GM21825 (cell line): ENCODE data around the gene CTRL.
"Not testable (repeated sequence)": the region's sequence is repeated elsewhere in the genome, so short reads cannot be mapped to it uniquely, and the experiment has no call there.

Experiments used
- ATAC-seq: cut with Tn5 transposase; IDR thresholded peaks from one replicate; pipeline ENCODE4 v1.9.1; 2021; ENCODE audit warnings: mild to moderate bottlenecking, moderate library complexity; ENCODE audit not compliant: unreplicated experiment

CTRL gene

DNA sequence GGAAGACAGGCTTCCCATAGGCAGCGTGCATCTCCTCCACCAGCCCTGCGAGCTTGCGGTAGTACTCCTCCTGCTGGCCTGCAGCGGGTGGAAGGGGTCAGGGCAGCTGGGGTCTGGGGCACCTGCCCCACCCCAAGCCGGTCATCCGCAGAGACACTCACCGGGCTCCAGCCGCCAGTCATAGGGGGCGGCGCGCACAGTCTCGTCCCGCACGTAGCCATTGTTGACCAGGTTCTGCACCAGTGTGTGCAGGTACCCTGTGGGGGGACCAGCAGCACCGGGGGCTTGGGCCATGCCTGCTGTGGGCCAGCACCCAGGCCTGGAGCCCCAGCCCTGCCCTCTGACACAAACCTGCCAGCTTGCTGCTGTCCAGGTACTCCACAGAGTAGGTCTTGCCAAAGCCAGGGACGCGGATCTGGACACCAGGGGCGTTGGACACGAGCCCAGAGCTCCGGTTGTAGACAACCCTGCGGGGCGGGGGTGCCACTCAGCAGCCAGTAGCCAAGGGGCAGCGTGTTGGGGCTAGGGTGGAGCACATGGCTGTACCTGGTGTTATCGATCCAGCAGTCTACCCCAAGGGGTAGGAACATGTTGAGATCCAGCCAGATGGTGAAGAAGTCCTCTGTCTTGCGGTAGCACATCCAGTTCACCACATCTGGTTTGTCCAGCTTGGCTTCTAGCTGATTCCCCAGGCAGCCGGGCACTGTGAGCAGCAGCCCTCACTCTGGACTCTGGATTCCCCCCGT is 11.0 kb upstream of the CTRL start:
- no peak for ATAC-seq

DNA sequence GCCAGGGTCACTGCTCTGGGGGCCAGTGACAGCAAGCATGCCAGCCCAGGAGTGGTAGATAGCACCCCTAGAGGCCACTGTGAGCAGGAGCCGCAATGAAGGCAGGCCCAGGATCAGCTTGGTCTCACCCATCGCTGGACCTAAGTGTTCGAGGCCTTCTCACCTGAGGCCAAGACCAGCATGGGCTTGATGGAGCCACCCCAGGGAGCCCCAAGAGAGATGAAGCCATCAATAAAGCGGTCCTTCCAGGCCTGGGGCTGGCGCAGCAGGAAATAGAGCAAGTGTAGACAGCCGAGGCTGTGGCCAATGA is 10.5 kb upstream of the CTRL start:
- ATAC-seq, result no peak

- ATAC-seq, result no peak
Observed at GRCh38 chr16:67941469-67942199, 10.0 kb upstream of the CTRL start.

GRCh38 chr16:67940446-67941089 is 8.9 kb upstream of the CTRL start:
- no peak for ATAC-seq

GRCh38 chr16:67939507-67940445 is 8.1 kb upstream of the CTRL start:
- no peak for ATAC-seq

DNA sequence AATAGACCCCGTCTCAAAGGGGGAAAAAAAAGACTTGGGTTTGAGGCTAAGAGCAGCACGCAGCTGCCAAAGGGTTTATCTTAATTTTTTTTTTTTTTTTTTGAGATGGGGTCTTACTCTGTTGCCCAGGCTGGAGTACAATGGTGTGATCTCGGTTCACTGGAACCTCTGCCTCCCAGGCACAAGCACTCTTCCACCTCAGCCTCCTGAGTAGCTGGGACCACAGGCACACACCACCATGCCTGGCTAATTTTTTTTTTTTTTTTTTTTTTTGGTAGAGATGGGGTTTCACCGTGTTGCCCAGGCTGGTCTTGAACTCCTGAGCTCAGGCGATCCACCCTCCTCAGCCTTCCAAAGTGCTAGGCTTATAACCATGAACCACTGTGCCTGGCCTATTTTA is 6.1 kb upstream of the CTRL start:
- ATAC-seq, result not testable (repeated sequence)

- ATAC-seq, result peak; percentile 54
Observed at GRCh38 chr16:67936880-67937605, 5.4 kb upstream of the CTRL start.

- ATAC-seq, result peak; percentile 3
Observed at GRCh38 chr16:67936124-67936879, 4.6 kb upstream of the CTRL start, which contains the start of gene PSMB10. Gene PSMB10, minus strand, starts transcription at chr16:67936850. Its CDS starts 101 bp downstream, at chr16:67936749.

DNA sequence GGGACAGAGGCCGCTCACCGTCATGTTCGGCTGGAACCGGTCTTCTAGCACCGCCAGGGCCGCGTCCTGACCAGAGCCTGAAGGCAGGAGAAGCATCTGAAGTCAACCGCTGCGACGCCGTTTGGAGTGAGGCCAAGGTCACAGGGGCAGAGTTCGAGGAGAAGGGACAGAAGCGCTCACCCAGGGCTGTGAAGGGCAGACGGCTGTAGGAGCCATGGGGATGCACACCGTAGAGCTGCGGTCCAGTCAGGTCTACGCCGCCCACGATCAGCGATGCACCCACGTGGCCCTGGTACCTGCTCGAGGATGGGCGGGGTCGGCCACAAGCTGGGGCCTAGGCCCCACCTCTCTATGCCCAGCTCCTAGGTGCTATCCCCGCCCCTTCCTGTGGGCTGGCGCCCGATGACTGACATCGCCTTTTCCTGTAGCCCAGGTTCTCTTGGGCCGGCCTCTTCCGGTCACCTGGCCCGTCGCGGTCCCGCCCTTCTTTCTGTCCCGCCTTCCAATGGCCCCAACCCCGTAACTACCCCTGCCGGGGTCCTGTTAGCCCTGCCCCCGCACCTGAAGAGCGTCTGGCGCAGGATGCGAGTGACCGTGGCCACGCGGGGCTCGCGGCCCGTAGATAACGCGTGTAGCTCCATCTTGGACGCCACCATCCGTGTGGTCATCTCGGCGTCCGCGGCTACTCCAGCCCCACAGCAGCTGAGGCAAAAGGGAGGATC is 3.9 kb upstream of the CTRL start:
- ATAC-seq, result peak; percentile 83

DNA sequence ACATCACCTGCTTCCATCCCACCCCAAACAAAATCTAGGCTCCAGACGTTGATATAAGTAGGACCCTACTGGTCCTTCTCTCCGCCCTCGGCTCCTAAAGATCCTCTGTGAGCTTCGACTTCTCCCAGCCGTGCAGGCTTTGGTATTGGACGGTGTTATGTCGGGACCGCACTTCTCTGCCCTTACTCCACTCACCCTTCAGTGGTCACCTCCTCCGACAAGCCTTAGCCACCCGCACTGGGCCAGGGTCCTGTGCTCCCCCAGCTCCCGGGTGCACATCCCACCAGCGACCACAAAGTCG is 3.4 kb upstream of the CTRL start:
- no peak for ATAC-seq

- ATAC-seq, result no peak
Observed at GRCh38 chr16:67934306-67935100, 2.8 kb upstream of the CTRL start.

DNA sequence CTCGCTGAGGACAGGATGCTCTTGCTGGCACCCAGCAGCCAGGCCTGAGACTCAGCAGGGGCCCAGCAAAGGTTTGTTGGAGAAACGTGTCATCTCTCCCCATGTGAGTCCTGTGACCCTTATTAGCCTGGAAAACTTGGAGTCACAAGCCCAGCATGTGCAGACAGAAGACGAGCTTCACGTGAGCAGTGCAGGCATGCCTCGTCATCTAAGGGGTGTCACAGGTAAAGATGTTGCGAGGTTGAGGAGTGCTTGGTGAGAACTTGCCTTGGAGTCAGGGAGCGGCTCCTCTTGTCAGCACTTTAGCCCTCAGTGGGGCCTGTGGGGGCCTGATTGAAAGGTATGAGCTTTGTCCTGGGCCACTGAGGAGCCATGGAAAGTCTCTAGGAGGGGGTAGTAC is 2.1 kb upstream of the CTRL start:
- ATAC-seq, result no peak

DNA sequence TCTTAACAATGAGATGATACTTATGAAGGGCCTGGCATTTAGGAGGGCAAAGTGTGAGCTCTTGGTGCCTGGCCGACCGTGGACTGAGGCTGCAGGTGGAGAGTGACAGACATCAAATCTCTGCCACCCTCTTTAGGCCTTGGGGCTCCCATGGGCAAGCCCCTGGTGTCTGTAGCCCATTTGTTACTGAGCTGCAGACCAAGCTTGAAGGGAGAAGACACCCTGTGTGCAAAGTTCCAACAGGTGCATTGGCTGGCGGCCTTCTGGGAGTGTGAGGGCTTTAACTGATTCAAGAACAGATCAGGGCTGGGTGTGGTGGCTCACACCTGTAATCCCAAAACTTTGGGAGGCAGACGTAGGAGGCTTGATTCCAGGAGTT is 789 bp upstream of the CTRL start:
- ATAC-seq, result no peak

DNA sequence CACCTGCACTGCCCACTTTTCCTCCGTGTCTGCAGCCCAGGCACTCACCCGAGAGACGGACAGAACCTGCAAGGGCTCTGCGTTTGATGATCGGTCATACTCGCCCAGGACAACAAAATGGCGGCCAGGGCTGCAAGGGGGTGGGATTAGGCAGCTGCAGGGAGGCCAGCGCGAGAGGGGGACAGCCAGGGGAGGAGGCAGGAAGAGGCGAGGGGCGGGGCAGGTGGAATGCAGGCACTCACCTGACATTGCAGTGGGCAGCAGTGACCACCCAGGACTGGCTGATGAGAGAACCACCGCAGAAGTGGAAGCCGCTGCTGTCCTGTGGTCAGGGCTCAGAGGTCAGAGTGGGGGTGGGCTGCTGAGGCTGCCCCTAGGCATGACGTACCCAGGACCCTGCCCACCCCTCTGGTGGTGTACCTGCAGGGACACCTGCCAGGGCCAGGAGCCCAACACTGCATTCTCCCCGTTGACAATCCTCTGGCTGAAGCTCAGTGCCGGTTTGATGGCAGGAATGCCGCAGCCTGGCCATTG is 917 bp downstream of the CTRL start:
- no peak for ATAC-seq

DNA sequence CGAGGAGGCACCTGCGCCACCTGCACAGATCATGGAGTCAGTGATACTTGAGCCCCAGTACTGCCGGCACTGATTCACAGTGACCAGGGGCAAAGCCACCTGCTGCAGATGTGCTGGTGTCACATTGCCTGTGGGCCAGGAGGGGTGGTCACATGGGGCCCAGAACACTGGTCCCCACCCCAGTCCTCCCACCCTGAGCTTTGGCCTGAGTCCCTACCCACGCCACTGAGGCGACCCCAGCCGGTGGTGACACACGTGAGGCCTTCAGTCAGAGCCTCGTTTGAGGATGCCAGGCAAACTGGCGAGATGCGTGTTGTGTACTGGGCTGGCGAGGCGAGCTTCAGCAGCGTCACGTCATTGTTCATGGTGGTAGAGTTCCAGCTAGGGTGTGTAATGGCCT is 1.5 kb downstream of the CTRL start:
- ATAC-seq, result no peak

GRCh38 chr16:67928561-67929364 is 2.9 kb downstream of the CTRL start:
- peak; percentile 40 for ATAC-seq

GRCh38 chr16:67928147-67928546 is 3.5 kb downstream of the CTRL start:
- ATAC-seq, result no peak
